NCI-H510A treated with DMSO at 0.1 percent for 48 hours (cell line): Measurements from ENCODE around the gene SCYGR6.
A peak's percentile ranks its signal among the peaks of the same experiment; 100 is the strongest.

ENCODE experiments used
- DNase-seq: peaks from one replicate; lab custom pipeline; 2025; lab: John Stamatoyannopoulos, UW

The SCYGR6 gene

GRCh38 chr2:227713291-227713690 lies 11.3 kb downstream of the SCYGR6 start:
- DNase-seq: no peak

- no peak for DNase-seq
Measured at GRCh38 chr2:227710986-227711385, 13.6 kb downstream of the SCYGR6 start.

- DNase-seq: no peak
Measured at GRCh38 chr2:227707390-227707789, 17.2 kb downstream of the SCYGR6 start.

DNA sequence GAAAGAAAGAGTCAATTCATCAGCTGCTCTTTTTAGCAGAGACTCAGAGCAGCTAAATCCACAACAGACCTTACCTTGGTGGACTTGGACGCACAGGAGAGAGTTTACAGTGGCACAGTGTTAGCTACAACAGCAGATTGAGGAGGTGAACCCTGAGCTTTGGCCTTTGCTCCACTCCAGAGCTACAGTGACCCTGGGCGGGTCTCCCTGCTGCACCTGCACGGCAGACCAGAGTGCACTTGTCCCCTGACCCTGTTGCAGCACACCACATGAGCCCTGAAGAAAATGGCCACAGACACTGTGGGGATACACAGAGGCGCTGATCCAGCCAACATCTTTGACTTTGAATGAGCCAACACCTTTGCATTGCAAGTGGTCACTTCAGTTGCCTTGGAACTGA lies 17.7 kb downstream of the SCYGR6 start:
- no peak for DNase-seq

DNA sequence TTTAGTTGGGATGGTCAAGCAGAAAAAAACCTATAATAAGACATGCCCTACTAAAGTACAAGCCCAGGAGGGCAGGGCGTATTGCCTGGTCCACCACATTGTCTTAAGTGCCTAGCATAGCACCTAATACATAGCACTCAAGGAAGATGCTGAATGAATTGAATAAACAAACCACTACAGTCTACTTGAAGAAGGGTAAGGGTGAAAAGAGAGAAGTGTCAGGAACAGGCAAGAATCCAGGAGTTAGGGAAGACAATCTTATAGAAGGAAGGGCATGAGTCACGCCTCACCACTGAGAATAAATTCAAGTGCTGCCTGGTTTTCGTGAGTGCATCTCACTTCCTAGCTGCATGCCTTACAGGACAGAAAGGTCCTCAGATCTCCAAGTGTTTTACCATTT lies 20.6 kb downstream of the SCYGR6 start:
- DNase-seq: no peak

DNA sequence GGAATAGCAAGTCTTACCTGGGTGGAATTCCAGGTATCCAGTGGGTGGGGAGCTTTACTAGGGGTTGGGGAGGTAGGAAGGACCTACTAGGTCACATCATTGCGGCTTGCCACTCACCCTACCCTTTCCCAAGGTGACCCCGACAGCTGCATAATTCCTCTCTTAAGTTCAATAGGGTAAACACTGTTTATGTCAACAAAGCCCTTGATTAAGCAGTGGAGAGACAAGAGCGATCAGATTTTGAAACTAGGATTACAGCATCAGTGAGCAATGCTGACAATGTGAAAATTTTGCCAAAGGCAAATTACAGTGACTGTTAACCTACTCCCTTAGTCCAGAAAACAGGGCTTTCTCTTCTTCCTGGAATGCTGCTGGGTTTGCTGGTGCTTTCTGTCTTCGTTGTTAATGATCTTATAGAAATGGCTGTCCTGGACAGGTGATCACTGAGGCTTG lies 21.3 kb downstream of the SCYGR6 start:
- peak; percentile 81 for DNase-seq

GRCh38 chr2:227701556-227701955 lies 23.0 kb downstream of the SCYGR6 start:
- no peak for DNase-seq

- DNase-seq: no peak
Measured at GRCh38 chr2:227696990-227697679, 27.4 kb downstream of the SCYGR6 start.

- no peak for DNase-seq
Measured at GRCh38 chr2:227687189-227687588, 37.4 kb downstream of the SCYGR6 start.

GRCh38 chr2:227684258-227684657 lies 40.3 kb downstream of the SCYGR6 start:
- no peak for DNase-seq

DNA sequence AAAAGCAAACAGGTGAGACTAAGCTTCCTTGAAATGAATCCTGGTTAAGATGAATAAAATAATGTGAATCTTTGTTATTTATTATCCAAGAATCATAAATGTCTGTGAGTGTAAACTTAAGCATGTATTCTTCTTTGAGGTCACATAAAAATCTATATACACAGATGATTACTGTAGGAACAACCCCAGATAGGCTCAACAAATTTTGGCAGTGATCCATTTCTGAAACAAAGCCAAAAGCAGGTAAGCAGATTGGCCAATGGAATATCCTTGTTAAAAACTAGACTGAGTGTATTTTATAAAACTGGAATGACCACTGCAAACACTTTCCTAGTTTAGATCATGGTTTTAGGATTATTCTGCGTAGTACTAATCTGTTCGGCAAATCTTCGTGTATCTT lies 46.6 kb downstream of the SCYGR6 start:
- no peak for DNase-seq

GRCh38 chr2:227674485-227674884 lies 50.1 kb downstream of the SCYGR6 start:
- DNase-seq: no peak
